HepG2 (cell line): ENCODE results near the gene TRAK1. TPM values are rescaled to one million over a fixed set of nuclear protein-coding genes. Genes with fewer than 3 reads are reported as not detected.

Source experiments
- ATAC-seq: fragments of 200-7000 bp; cut with Tn5 transposase; 3 replicates; pipeline ENCODE4 v1.9.1; 2020; ENCODE audit warnings: mild to moderate bottlenecking, moderate library complexity
- BruUV-seq: library from RNA; stranded (reverse); fragments of 400-500 nt; replicated peaks from 2 replicates; lab custom pipeline; 2021; lab: Mats Ljungman, UMichigan
- CTCF ChIA-PET: fragments of 300-600 bp; formaldehyde crosslinking; extraction: SDS; loops from one replicate; lab custom pipeline; 2021; ENCODE audit warnings: low total read pairs, inconsistent platforms, low intra/inter-chr PET ratio; lab: Yijun Ruan, JAX
- POLR2A ChIA-PET: fragments of 350-600 bp; sonication (Branson Sonifier 250); formaldehyde crosslinking; loops from one replicate; lab custom pipeline; 2020; ENCODE audit warnings: antibody characterized with exemption, inconsistent platforms; lab: Yijun Ruan, JAX
- DNase-seq: peaks from one replicate; pipeline ENCODE4 v3.0.0-alpha.2; 2015; ENCODE audit warnings: low spot score
- FAIRE-seq: peaks from 3 replicates; lab custom pipeline; 2011; peaks lifted over from hg19 to GRCh38; lab: Jason Lieb, UNC
- H2AFZ ChIP-seq: one replicate; pipeline ENCODE4 v1.6.1; 2011; ENCODE audit warnings: low read length, inconsistent platforms
- H3K27ac ChIP-seq: fragments of 300-600 bp; 3 replicates; pipeline ENCODE4 v1.8.0; 2011; ENCODE audit warnings: mixed run types, mild to moderate bottlenecking, mixed read lengths, low read length, inconsistent platforms; ENCODE audit not compliant: insufficient read depth; ENCODE audit errors: extremely low read length
- H3K27me3 ChIP-seq, 2 experiments: fragments of 200-600 bp in 1 of 2; 2 replicates in 1 of 2; 3 replicates in 1 of 2; pipeline versions ENCODE4 v1.6.0 to v1.8.0; 2011; ENCODE audit warnings: low read length in 2 of 2, mild to moderate bottlenecking in 2 of 2, moderate library complexity in 2 of 2, inconsistent platforms in 1 of 2; ENCODE audit not compliant: insufficient read depth in 2 of 2, control insufficient read depth in 1 of 2
- H3K36me3 ChIP-seq, 2 experiments: fragments of 200-600 bp in 1 of 2; replicated peaks in 1 of 2; 2 replicates in 1 of 2; 3 replicates in 1 of 2; pipeline versions ENCODE4 v1.5.1 to v1.8.0; 2011; ENCODE audit warnings: low read length in 2 of 2, inconsistent platforms in 1 of 2; ENCODE audit not compliant: insufficient read depth in 2 of 2, control insufficient read depth in 1 of 2
- H3K4me1 ChIP-seq: 2 replicates; pipeline ENCODE4 v1.5.1; 2012; ENCODE audit warnings: low read length, inconsistent platforms; ENCODE audit not compliant: insufficient read depth
- H3K4me2 ChIP-seq: 2 replicates; pipeline ENCODE4 v1.6.0; 2011; ENCODE audit warnings: low read depth, low read length, inconsistent platforms
- H3K4me3 ChIP-seq, 3 experiments: fragments of 200-600 bp in 1 of 3; sonication (generic), shearing (Covaris generic) in 1 of 3; replicated peaks in 1 of 3; 2 replicates each; pipeline ENCODE4 v1.5.1; 2011 to 2016; ENCODE audit warnings: low read length in 3 of 3, inconsistent platforms in 2 of 3, low read depth in 2 of 3, mild to moderate bottlenecking in 2 of 3, control low read depth in 1 of 3, mixed read lengths in 1 of 3; ENCODE audit not compliant: insufficient read depth in 1 of 3
- H3K79me2 ChIP-seq: one replicate; pipeline ENCODE4 v1.6.1; 2011; ENCODE audit warnings: low read length, inconsistent platforms; ENCODE audit not compliant: insufficient read depth
- H3K9ac ChIP-seq: 2 replicates; pipeline ENCODE4 v1.6.0; 2011; ENCODE audit warnings: mild to moderate bottlenecking, low read depth, low read length, inconsistent platforms; ENCODE audit not compliant: insufficient read depth
- H3K9me3 ChIP-seq: 2 replicates; pipeline ENCODE4 v1.5.1; 2012; ENCODE audit warnings: mild to moderate bottlenecking, low read length
- H4K20me1 ChIP-seq: 2 replicates; pipeline ENCODE4 v1.6.0; 2011; ENCODE audit warnings: inconsistent platforms, mild to moderate bottlenecking, low read length, moderate library complexity; ENCODE audit not compliant: insufficient read depth
- CSRNP1 ChIP-seq: sonication (generic); formaldehyde crosslinking; IDR thresholded peaks from 2 replicates; pipeline ENCODE4 v1.8.1; 2023; ENCODE audit warnings: mild to moderate bottlenecking, missing genetic modification reagents
- MBNL3 ChIP-seq: fragments of 250-450 bp; sonication (Bioruptor Pico); conservative IDR thresholded peaks from 2 replicates; pipeline ENCODE4 v1.8.0; 2022; ENCODE audit warnings: mild to moderate bottlenecking, inconsistent platforms
- MTA3 ChIP-seq: sonication (generic); formaldehyde crosslinking; IDR thresholded peaks from 2 replicates; pipeline ENCODE4 v1.4.0; 2020; ENCODE audit warnings: missing genetic modification reagents
- MTF1 ChIP-seq: sonication (generic); formaldehyde crosslinking; IDR thresholded peaks from 2 replicates; pipeline ENCODE4 v1.5.0; 2020; ENCODE audit warnings: missing genetic modification reagents
- SP2 ChIP-seq: sonication (generic); formaldehyde crosslinking; IDR thresholded peaks from 2 replicates; pipeline ENCODE4 v1.5.1; 2020; ENCODE audit warnings: mild to moderate bottlenecking, missing genetic modification reagents
- XBP1 ChIP-seq: sonication (generic); formaldehyde crosslinking; IDR thresholded peaks from 2 replicates; pipeline ENCODE4 v1.5.0; 2020; ENCODE audit warnings: missing genetic modification reagents
- ZFP1 ChIP-seq: IDR thresholded peaks from 2 replicates; pipeline ENCODE4 v1.6.1; 2016
- ZFYVE20 ChIP-seq: sonication (generic); formaldehyde crosslinking; IDR thresholded peaks from 2 replicates; pipeline ENCODE4 v1.8.0; 2023; ENCODE audit warnings: low read depth, mild to moderate bottlenecking, moderate library complexity, missing genetic modification reagents, borderline replicate concordance
- ZNF276 ChIP-seq: sonication (generic); formaldehyde crosslinking; IDR thresholded peaks from 2 replicates; pipeline ENCODE4 v1.4.0; 2020; ENCODE audit warnings: mild to moderate bottlenecking, low read depth, missing genetic modification reagents
- ZNF382 ChIP-seq: sonication (generic); formaldehyde crosslinking; IDR thresholded peaks from 2 replicates; pipeline ENCODE4 v1.5.0; 2020; ENCODE audit warnings: missing genetic modification reagents, mild to moderate bottlenecking, borderline replicate concordance
- ZNF646 ChIP-seq: sonication (generic); formaldehyde crosslinking; IDR thresholded peaks from 2 replicates; pipeline ENCODE4 v1.9.0; 2021; ENCODE audit warnings: mild to moderate bottlenecking, missing genetic modification reagents
- ZNF737 ChIP-seq: sonication (generic); formaldehyde crosslinking; IDR thresholded peaks from 2 replicates; pipeline ENCODE4 v1.5.0; 2020; ENCODE audit warnings: missing genetic modification reagents, mild to moderate bottlenecking, borderline replicate concordance
- WGBS: methylation state at CpG from one replicate; pipeline ENCODE4 v1.1.6; 2017; ENCODE audit warnings: low lambda C conversion rate; 5-methylcytosine and 5-hydroxymethylcytosine counted together
- in situ Hi-C: cut with HindIII; loops from 2 replicates; pipeline ENCODE4 v1.10.0; 2017; ENCODE audit warnings: low pct_unique_long_range_greater_than_20kb; ENCODE audit not compliant: extremely low pct_ligation_motif_present
- intact Hi-C: fragments of 100-400 bp; cut with micrococcal nuclease; formaldehyde crosslinking; loops from one replicate; pipeline ENCODE4 v1.10.0; 2022; ENCODE audit not compliant: unreplicated experiment
- polyA plus RNA-seq, 8 experiments: library from polyadenylated mRNA; depleted of rRNA in 3 of 8; stranded (reverse) in 7 of 8; unstranded in 1 of 8; fragments of >200 nt; fragmentation: Illumina TruSeq in 4 of 8; extraction: Trizol in 4 of 8; gene quantifications; 2 replicates each; pipeline versions ENCODE4 v1.2.1 to v1.2.3, GENCODE V29; 2011 to 2016; ENCODE audit warnings: low read depth in 4 of 8, missing spikeins in 1 of 8, mixed read lengths in 1 of 8; ENCODE audit not compliant: insufficient read depth in 1 of 8
- total RNA-seq, 5 experiments: library from RNA; depleted of rRNA; stranded (reverse); fragments of >200 nt; fragmentation: Illumina TruSeq; extraction: Trizol; gene quantifications; 2 replicates each; pipeline ENCODE4 v1.2.3, GENCODE V29; 2016; ENCODE audit warnings: low read depth in 1 of 5

TRAK1 gene
- total and polyA plus RNA-seq, 2 of the 13 experiments (the other 11 are each of a cell fraction or from before 2014, with no cell fraction given): 20.5 to 46.6 TPM

- TF ChIP-seq XBP1 (CRISPR knock-in tag) (no peak), ZNF382 (no peak), CSRNP1 (CRISPR knock-in tag) (no peak)
- TF ChIP-seq, all 625 proteins: peak for 0
These were observed 174.2 kb downstream of the TRAK1 start (continued) for GRCh38 chr3:42265059-42265991.

- Histone ChIP-seq H3K27me3 (peaks cover 5 to 14% of the 10 kb centered on the region in 2 experiments; a peak in 3 of 5 replicates), H2AFZ (no peak within 1 kb of the TSS)
- FAIRE-seq: no peak
- in situ Hi-C loops: no loop called here
- TF ChIP-seq ZFYVE20 (CRISPR knock-in tag) (no peak), MTF1 (CRISPR knock-in tag) (no peak), ZNF276 (CRISPR knock-in tag) (no peak), ZFP1 (CRISPR knock-in tag) (no peak), ZNF646 (CRISPR knock-in tag) (no peak), SP2 (CRISPR knock-in tag) (no peak), MTA3 (CRISPR knock-in tag) (no peak), ZNF737 (no peak), MBNL3 (CRISPR knock-in tag) (no peak)
- TF ChIP-seq, all 625 proteins: peak for 0
- Histone ChIP-seq H3K9me3 (no peaks in the 10 kb centered on the region), H4K20me1 (no peaks in the 10 kb centered on the region), H3K9ac (no peak within 1 kb of the TSS), H3K4me3 (no peak within 1 kb of the TSS), H3K36me3 (no peaks in the 10 kb centered on the region), H3K79me2 (no peaks in the 10 kb centered on the region), H3K4me1 (no peaks in the 10 kb centered on the region), H3K27ac (no peak within 1 kb of the TSS), H3K4me2 (no peak within 1 kb of the TSS)
- ChIA-PET CTCF (no interaction called here), POLR2A (no interaction called here)
- DNase-seq: no peak
- no peak for ATAC-seq
- BruUV-seq: no TSS peak
- WGBS: 47% methylated on average over 16 of the region's 16 CpGs
- intact Hi-C loops: no loop called here
These were observed 174.9 kb downstream of the TRAK1 start, which contains the start of gene CCK for GRCh38 chr3:42266085-42266484. Gene CCK (minus strand): TSS chr3:42266185. CDS start chr3:42263630, 2,555 bp downstream.
